RWPE2 (cell line): ENCODE data around the gene NPNT.

ENCODE experiments used
- ATAC-seq: fragments of 200-7000 bp; cut with Tn5 transposase; 3 replicates; pipeline ENCODE4 v1.9.1; 2021; ENCODE audit warnings: low read depth
- DNase-seq: peaks from one replicate; pipeline ENCODE4 v3.0.0-alpha.2; 2020; ENCODE audit warnings: low spot score
- H3K27ac ChIP-seq: fragments of 450-650 bp; 2 replicates; pipeline ENCODE4 v1.5.1; 2017; ENCODE audit warnings: mild to moderate bottlenecking; ENCODE audit not compliant: poor library complexity, severe bottlenecking
- H3K27me3 ChIP-seq: fragments of 250-450 bp; sonication (Bioruptor Pico); 2 replicates; pipeline ENCODE4 v1.5.1; 2021; ENCODE audit warnings: mild to moderate bottlenecking, moderate library complexity; ENCODE audit not compliant: insufficient read depth, poor library complexity, severe bottlenecking
- H3K36me3 ChIP-seq: fragments of 250-450 bp; sonication (Bioruptor Pico); 2 replicates; pipeline ENCODE4 v1.5.1; 2020; ENCODE audit warnings: low read depth, mild to moderate bottlenecking, moderate library complexity
- H3K4me1 ChIP-seq: fragments of 250-450 bp; sonication (Bioruptor Pico); 2 replicates; pipeline ENCODE4 v1.5.1; 2021; ENCODE audit warnings: mild to moderate bottlenecking, moderate library complexity; ENCODE audit not compliant: insufficient read depth, poor library complexity, severe bottlenecking
- H3K4me3 ChIP-seq: fragments of 250-450 bp; sonication (Bioruptor Pico); 2 replicates; pipeline ENCODE4 v1.5.1; 2021; ENCODE audit warnings: mild to moderate bottlenecking, moderate library complexity; ENCODE audit not compliant: severe bottlenecking
- H3K9me3 ChIP-seq: fragments of 250-450 bp; sonication (Bioruptor Pico); 2 replicates; pipeline ENCODE4 v1.5.1; 2021; ENCODE audit warnings: mild to moderate bottlenecking, moderate library complexity; ENCODE audit not compliant: severe bottlenecking
- TF ChIP-seq, protein P1 (sequence below): fragments of 450-650 bp; IDR thresholded peaks from one replicate; pipeline ENCODE4 v1.5.1; 2017; ENCODE audit warnings: mild to moderate bottlenecking, moderate library complexity; ENCODE audit not compliant: poor library complexity, severe bottlenecking

The NPNT gene

DNA sequence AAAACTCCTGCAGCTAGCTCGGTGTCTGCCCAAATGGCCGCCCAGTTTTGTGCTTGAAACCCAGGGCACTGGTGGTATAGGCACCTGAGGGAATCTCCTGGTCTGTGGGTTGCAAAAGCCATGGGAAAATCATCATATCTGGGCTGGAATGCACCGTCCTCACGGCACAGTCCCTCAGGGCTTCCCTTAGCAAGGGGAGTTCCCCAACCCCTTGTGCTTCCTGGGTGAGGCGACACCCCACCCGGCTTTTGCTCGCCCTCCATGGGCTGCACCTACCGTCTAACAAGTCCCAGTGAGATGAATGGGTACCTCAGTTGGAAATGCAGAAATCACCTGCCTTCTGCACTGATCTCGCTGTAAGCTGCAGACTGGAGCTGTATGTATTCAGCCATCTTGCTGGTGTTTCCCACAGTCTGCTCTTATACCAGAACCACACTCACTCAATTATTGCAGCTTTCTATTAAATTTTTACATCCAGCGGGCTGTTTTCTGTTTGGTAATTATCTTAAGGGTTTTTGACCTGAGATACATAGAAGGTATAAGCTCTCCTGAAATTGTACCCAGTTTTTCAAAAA is 36.7 kb upstream of the NPNT start:
- TF ChIP-seq, protein P1, sequence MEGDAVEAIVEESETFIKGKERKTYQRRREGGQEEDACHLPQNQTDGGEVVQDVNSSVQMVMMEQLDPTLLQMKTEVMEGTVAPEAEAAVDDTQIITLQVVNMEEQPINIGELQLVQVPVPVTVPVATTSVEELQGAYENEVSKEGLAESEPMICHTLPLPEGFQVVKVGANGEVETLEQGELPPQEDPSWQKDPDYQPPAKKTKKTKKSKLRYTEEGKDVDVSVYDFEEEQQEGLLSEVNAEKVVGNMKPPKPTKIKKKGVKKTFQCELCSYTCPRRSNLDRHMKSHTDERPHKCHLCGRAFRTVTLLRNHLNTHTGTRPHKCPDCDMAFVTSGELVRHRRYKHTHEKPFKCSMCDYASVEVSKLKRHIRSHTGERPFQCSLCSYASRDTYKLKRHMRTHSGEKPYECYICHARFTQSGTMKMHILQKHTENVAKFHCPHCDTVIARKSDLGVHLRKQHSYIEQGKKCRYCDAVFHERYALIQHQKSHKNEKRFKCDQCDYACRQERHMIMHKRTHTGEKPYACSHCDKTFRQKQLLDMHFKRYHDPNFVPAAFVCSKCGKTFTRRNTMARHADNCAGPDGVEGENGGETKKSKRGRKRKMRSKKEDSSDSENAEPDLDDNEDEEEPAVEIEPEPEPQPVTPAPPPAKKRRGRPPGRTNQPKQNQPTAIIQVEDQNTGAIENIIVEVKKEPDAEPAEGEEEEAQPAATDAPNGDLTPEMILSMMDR: no peak
- ATAC-seq: no peak
- H3K4me3 ChIP-seq: no peak overlapping the region
- H3K9me3 ChIP-seq: no peaks in the 10 kb centered on the region
- peaks cover 10% of the 10 kb centered on the region for H3K4me1 ChIP-seq
- no peaks in the 10 kb centered on the region for H3K27me3 ChIP-seq
- no peak overlapping the region for H3K27ac ChIP-seq
- DNase-seq: no peak
- H3K36me3 ChIP-seq: no peaks in the 10 kb centered on the region

DNA sequence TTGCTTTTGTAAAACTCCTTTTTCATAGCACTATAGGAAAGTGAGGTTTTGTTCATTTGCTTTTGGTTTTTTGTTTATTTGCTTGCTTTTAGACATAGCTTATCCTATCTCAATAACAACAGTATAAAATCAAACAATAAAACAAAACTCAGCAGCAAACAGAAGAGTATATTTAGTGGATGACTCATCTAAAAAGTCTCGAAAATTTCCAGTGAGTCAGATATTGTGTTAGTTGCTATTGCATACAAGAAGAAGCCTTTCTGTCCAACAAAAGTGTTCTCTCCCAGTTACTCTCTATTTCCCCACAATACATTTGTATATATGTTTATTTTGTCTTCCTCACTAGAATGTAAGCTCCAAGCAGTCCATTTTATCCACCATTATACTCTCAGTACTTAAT is 36.0 kb upstream of the NPNT start:
- ATAC-seq (peak; percentile 85), DNase-seq (no peak)
- Histone ChIP-seq H3K9me3 (no peaks in the 10 kb centered on the region), H3K4me1 (peaks cover 10% of the 10 kb centered on the region), H3K36me3 (no peaks in the 10 kb centered on the region), H3K27ac (no peak overlapping the region), H3K27me3 (no peaks in the 10 kb centered on the region), H3K4me3 (no peak overlapping the region)
- TF ChIP-seq, protein P1: no peak

DNA sequence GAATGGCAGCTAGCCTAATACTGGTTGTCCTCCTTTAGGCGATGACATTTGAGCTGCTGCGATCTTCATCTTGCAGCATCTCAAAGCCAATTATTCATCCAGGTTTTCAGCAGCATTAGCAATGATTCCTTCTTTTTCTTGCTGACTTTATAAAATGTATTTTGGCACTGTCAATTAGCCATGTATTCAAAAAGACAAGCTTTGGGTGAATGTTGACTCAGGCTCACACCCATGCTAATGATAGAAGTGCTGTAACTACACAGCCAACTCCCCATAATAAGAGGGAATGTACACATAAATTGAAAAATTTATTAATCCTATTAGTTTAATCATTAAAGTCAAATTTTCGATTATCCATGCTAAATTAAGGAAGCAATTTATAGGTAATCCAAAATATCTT is 24.3 kb upstream of the NPNT start:
- Histone ChIP-seq H3K36me3 (no peaks in the 10 kb centered on the region), H3K9me3 (no peaks in the 10 kb centered on the region), H3K27ac (no peak overlapping the region), H3K27me3 (no peaks in the 10 kb centered on the region), H3K4me1 (no peaks in the 10 kb centered on the region), H3K4me3 (no peak overlapping the region)
- no peak for ATAC-seq
- DNase-seq: no peak
- TF ChIP-seq, protein P1: no peak

DNA sequence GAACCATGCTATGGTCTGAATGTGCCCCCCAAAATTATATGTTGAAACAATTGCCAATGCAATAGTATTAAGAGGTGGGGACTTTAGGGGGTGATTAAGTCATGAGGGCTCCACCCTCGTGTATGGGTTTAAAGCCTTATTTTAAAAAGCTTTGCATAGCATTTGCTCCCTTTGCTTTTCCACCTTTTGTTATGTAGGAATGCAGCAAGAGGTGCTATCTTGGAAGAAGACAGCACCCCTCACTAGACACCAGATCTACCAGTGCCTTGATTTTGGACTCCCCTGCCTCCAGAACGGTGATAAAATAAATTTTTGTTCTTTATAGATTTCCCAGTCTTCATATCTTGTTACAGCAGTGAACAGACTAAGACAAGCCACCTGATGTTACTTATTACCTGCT is 23.3 kb upstream of the NPNT start:
- Histone ChIP-seq H3K27me3 (no peaks in the 10 kb centered on the region), H3K4me3 (no peak overlapping the region), H3K4me1 (no peaks in the 10 kb centered on the region), H3K36me3 (no peaks in the 10 kb centered on the region), H3K27ac (no peak overlapping the region), H3K9me3 (no peaks in the 10 kb centered on the region)
- TF ChIP-seq, protein P1: no peak
- ATAC-seq (no peak), DNase-seq (no peak)

DNA sequence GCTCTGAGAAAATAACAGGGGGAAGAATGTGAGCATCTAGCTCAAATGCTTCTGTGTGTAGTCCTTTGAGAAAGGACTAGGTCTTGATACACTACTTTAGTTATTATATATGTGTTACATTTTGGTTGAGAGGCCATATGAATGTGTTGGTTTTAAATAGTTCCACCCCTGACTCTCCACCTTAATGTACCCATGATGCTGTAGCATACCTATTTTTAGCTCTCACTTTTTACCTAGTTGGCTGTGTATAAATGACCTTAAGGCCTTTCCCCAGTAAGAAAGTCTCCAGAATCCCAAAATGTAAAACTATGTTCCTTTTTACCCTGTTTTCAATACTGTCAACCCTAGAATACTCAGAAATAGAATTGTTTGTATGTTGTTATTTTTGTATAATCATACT is 20.0 kb upstream of the NPNT start:
- H3K27ac ChIP-seq: no peak overlapping the region
- H3K27me3 ChIP-seq: no peaks in the 10 kb centered on the region
- no peak overlapping the region for H3K4me3 ChIP-seq
- H3K4me1 ChIP-seq: no peaks in the 10 kb centered on the region
- ATAC-seq (no peak), DNase-seq (no peak)
- TF ChIP-seq, protein P1: no peak
- H3K9me3 ChIP-seq: no peaks in the 10 kb centered on the region
- H3K36me3 ChIP-seq: no peaks in the 10 kb centered on the region
